ENCODE data around the gene OSCP1. TPM values are rescaled to one million over a fixed set of nuclear protein-coding genes. Genes with fewer than 3 reads are reported as not detected.
A peak's percentile ranks its signal among the peaks of the same experiment; 100 is the strongest.

Gene OSCP1
- total RNA-seq, 2 experiments from 2014 or later: 1.2 to 1.5 TPM

GRCh38 chr1:36472656-36473055, 22.4 kb upstream of the OSCP1 start:
- ChIA-PET POLR2A (no interaction called here), CTCF (no interaction called here)
- Mint-ChIP-seq H3K27ac (peak overlapping the region; percentile 53), H3K4me3 (no peak overlapping the region), H3K36me3 (ENCODE audit: low read depth) (no peaks in the 10 kb centered on the region), H3K27me3 (no peaks in the 10 kb centered on the region), H3K9me3 (no peaks in the 10 kb centered on the region), H3K4me1 (ENCODE audit: low read depth) (peaks cover 5% of the 10 kb centered on the region)
- DNase-seq (no peak), ATAC-seq (no peak)
- TF ChIP-seq CTCF (IDR thresholded peaks at IDR 0.05): no peak
- intact Hi-C loops (cut with micrococcal nuclease): no loop called here

- intact Hi-C loops (cut with micrococcal nuclease): no loop called here
- H3K4me1 Mint-ChIP-seq (ENCODE audit: low read depth): peaks cover 5% of the 10 kb centered on the region
- ChIA-PET CTCF (no interaction called here), POLR2A (no interaction called here)
- no peaks in the 10 kb centered on the region for H3K36me3 Mint-ChIP-seq (ENCODE audit: low read depth)
- no peak overlapping the region for H3K27ac Mint-ChIP-seq
- DNase-seq (no peak), ATAC-seq (no peak)
- no peaks in the 10 kb centered on the region for H3K27me3 Mint-ChIP-seq
- TF ChIP-seq CTCF (IDR thresholded peaks at IDR 0.05): no peak
- H3K9me3 Mint-ChIP-seq: no peaks in the 10 kb centered on the region
- no peak overlapping the region for H3K4me3 Mint-ChIP-seq
Measured at GRCh38 chr1:36471830-36472641, 21.8 kb upstream of the OSCP1 start.

- H3K4me3 Mint-ChIP-seq: no peak overlapping the region
Measured at GRCh38 chr1:36469163-36469562, 18.9 kb upstream of the OSCP1 start.

GRCh38 chr1:36467700-36468455, 17.6 kb upstream of the OSCP1 start:
- Mint-ChIP-seq H3K27ac (no peak overlapping the region), H3K4me1 (ENCODE audit: low read depth) (peaks cover 9% of the 10 kb centered on the region), H3K4me3 (no peak overlapping the region), H3K36me3 (ENCODE audit: low read depth) (peaks cover 5% of the 10 kb centered on the region), H3K27me3 (no peaks in the 10 kb centered on the region), H3K9me3 (no peaks in the 10 kb centered on the region)
- no peak for TF ChIP-seq CTCF (IDR thresholded peaks at IDR 0.05)
- intact Hi-C loops (cut with micrococcal nuclease): no loop called here
- CTCF ChIA-PET: no interaction called here
- ATAC-seq (no peak), DNase-seq (no peak)
- POLR2A ChIA-PET: interaction anchor here (1.6 kb wide), 1 partner anchor 19 kb away, joined by 3 read pairs; no protein-coding TSS in a partner anchor

More at GRCh38 chr1:36469163-36469562, 18.9 kb upstream of the OSCP1 start:
- no peaks in the 10 kb centered on the region for H3K27me3 Mint-ChIP-seq
- no peak for DNase-seq
- H3K9me3 Mint-ChIP-seq: no peaks in the 10 kb centered on the region
- CTCF ChIA-PET: no interaction called here
- intact Hi-C loops (cut with micrococcal nuclease): no loop called here
- ATAC-seq: no peak
- H3K4me1 Mint-ChIP-seq (ENCODE audit: low read depth): peaks cover 10% of the 10 kb centered on the region
- H3K36me3 Mint-ChIP-seq (ENCODE audit: low read depth): peaks cover under 1% of the 10 kb centered on the region
- no peak overlapping the region for H3K27ac Mint-ChIP-seq
- POLR2A ChIA-PET: no interaction called here
- TF ChIP-seq CTCF (IDR thresholded peaks at IDR 0.05): no peak

GRCh38 chr1:36467027-36467410, 16.8 kb upstream of the OSCP1 start:
- ChIA-PET POLR2A (interaction anchor here (1.6 kb wide), 1 partner anchor 20 kb away, joined by 3 read pairs; no protein-coding TSS in a partner anchor), CTCF (no interaction called here)
- no peak for TF ChIP-seq CTCF (IDR thresholded peaks at IDR 0.05)
- Mint-ChIP-seq H3K27ac (no peak overlapping the region), H3K9me3 (no peaks in the 10 kb centered on the region), H3K4me3 (no peak overlapping the region), H3K4me1 (ENCODE audit: low read depth) (peaks cover 13% of the 10 kb centered on the region), H3K27me3 (no peaks in the 10 kb centered on the region), H3K36me3 (ENCODE audit: low read depth) (peaks cover 10% of the 10 kb centered on the region)
- ATAC-seq: no peak
- DNase-seq: no peak
- intact Hi-C loops (cut with micrococcal nuclease): no loop called here

Data from activated CD8-positive, alpha-beta T cell treated with anti-CD3 and anti-CD28 coated beads for 36 hours (primary cell).